Hepatocyte (in vitro differentiated cells): ENCODE measurements around the gene PHF11.

ENCODE experiments used
- CTCF ChIP-seq: fragments of 200-600 bp; sonication (generic); IDR thresholded peaks from 2 replicates; pipeline ENCODE4 v1.5.1; 2016; ENCODE audit warnings: antibody characterized with exemption, mild to moderate bottlenecking; ENCODE audit not compliant: poor library complexity
- EZH2 ChIP-seq: fragments of 200-600 bp; sonication (generic); IDR thresholded peaks from 2 replicates; pipeline ENCODE4 v1.6.1; 2016; ENCODE audit warnings: antibody characterized with exemption, mild to moderate bottlenecking, borderline replicate concordance
- EZH2phosphoT487 ChIP-seq: fragments of 200-600 bp; sonication (generic); IDR thresholded peaks from one replicate; pipeline ENCODE4 v1.6.1; 2018; ENCODE audit warnings: antibody characterized with exemption, mild to moderate bottlenecking, low read depth, moderate library complexity; ENCODE audit not compliant: unreplicated experiment, severe bottlenecking

DNA sequence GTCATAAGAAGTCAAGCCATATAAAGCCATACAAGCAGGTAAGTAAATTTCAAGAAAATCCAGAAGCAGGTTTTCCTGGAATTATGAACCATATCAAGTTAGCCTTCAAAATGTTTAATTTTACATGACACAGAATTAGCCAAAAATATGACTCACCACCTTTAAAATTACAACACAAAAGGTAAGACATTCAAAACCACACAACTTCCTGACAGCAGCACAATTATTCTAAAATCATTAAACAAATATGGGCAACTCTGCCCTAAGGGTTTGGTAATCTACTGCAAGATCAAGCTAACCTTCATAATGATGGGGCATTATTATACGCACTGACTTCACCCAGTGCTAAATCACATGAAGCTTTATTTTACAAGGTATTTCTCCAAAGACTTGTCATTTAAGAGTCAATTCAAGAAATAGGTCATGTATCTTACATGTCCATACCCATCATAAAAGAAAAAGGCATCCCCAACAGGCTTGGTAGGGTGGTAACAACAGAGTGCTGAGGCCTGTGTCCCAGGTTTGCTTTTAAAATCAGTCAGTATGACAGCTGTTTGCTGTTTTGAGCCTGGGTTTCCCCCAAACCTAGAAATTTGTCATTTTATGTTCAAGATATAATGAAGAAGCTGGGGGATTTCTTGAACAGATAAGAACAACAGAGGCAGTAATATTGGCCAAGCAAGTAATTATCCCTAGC, 74.4 kb downstream of the PHF11 start:
- TF ChIP-seq CTCF (no peak), EZH2phosphoT487 (no peak), EZH2 (no peak)
